HEK293T (cell line): ENCODE results near the gene EYA3.

Experiments used
- ARNT ChIP-seq: fragments of 450-650 bp; IDR thresholded peaks from 2 replicates; pipeline ENCODE4 v1.6.1; 2017; ENCODE audit warnings: mild to moderate bottlenecking
- ELF4 ChIP-seq: fragments of 450-650 bp; IDR thresholded peaks from 2 replicates; pipeline ENCODE4 v1.6.1; 2017; ENCODE audit warnings: antibody characterized with exemption
- FOXA1 ChIP-seq: fragments of 450-650 bp; IDR thresholded peaks from 2 replicates; pipeline ENCODE4 v1.6.1; 2016; ENCODE audit warnings: mild to moderate bottlenecking
- FOXM1 ChIP-seq: fragments of 450-650 bp; IDR thresholded peaks from 2 replicates; pipeline ENCODE4 v1.6.1; 2017; ENCODE audit warnings: mild to moderate bottlenecking, borderline replicate concordance
- HDGF ChIP-seq: fragments of 450-650 bp; IDR thresholded peaks from 2 replicates; pipeline ENCODE4 v1.6.1; 2017; ENCODE audit warnings: antibody characterized with exemption, borderline replicate concordance
- PKNOX1 ChIP-seq: fragments of 450-650 bp; IDR thresholded peaks from 2 replicates; pipeline ENCODE4 v1.6.1; 2016
- SP1 ChIP-seq: fragments of 450-650 bp; IDR thresholded peaks from 2 replicates; pipeline ENCODE4 v1.6.1; 2017
- SUZ12 ChIP-seq: fragments of 450-650 bp; IDR thresholded peaks from 2 replicates; pipeline ENCODE4 v1.6.1; 2016; ENCODE audit warnings: mild to moderate bottlenecking
- TARDBP ChIP-seq: fragments of 450-650 bp; IDR thresholded peaks from 2 replicates; pipeline ENCODE4 v1.6.1; 2016

GRCh38 chr1:28026329-28026728 lies 62.1 kb downstream of the EYA3 start:
- TF ChIP-seq PKNOX1 (no peak), ELF4 (no peak), TARDBP (no peak), ARNT (no peak), FOXA1 (no peak), FOXM1 (no peak), SP1 (no peak), HDGF (no peak), SUZ12 (no peak)
